A549 (cell line): ENCODE results near the gene VIPAS39. TPM values are rescaled to one million over a fixed set of nuclear protein-coding genes. Genes with fewer than 3 reads are reported as not detected.

Source experiments
- ATAC-seq, 2 experiments: fragments of 200-7000 bp in 1 of 2; fragments of >200 bp in 1 of 2; cut with Nextera tagmentation in 1 of 2; cut with Tn5 transposase in 1 of 2; 3 replicates each; pipeline versions ENCODE4 v1.8.0 to v1.9.1; 2018 to 2020; ENCODE audit warnings: mild to moderate bottlenecking in 1 of 2, moderate library complexity in 1 of 2
- CTCF ChIA-PET: fragments of 300-600 bp; sonication (Branson Sonifier 250); formaldehyde crosslinking; extraction: SDS; loops from one replicate; lab custom pipeline; 2021; ENCODE audit warnings: antibody characterized with exemption, inconsistent platforms; lab: Yijun Ruan, JAX
- POLR2A ChIA-PET: fragments of 350-600 bp; formaldehyde crosslinking; extraction: SDS; loops from one replicate; lab custom pipeline; 2021; ENCODE audit warnings: antibody characterized with exemption, inconsistent platforms; lab: Yijun Ruan, JAX
- DNase-seq, 2 experiments: peaks; one replicate each; pipeline versions ENCODE4 v3.0.0 to v3.0.0-alpha.2; 2011 to 2016; ENCODE audit warnings: low read depth in 1 of 2, low spot score in 1 of 2
- FAIRE-seq: peaks from 2 replicates; lab custom pipeline; 2011; peaks lifted over from hg19 to GRCh38; lab: Jason Lieb, UNC
- H3K27ac ChIP-seq, 2 experiments: fragments of >200 bp; sonication (Bioruptor Twin); formaldehyde crosslinking; 3 replicates each; pipeline ENCODE4 v1.5.1; 2016 to 2017
- H3K4me1 ChIP-seq: fragments of >200 bp; sonication (Bioruptor Twin); formaldehyde crosslinking; 3 replicates; pipeline ENCODE4 v1.6.1; 2016
- H3K4me2 ChIP-seq: fragments of >200 bp; sonication (Bioruptor Twin); formaldehyde crosslinking; 3 replicates; pipeline ENCODE4 v1.6.1; 2016
- H3K4me3 ChIP-seq: fragments of >200 bp; sonication (Bioruptor Twin); formaldehyde crosslinking; 3 replicates; pipeline ENCODE4 v1.5.1; 2016
- H3K9me3 ChIP-seq: fragments of >200 bp; sonication (Bioruptor Twin); formaldehyde crosslinking; 3 replicates; pipeline ENCODE4 v1.6.1; 2016
- CBX8 ChIP-seq: fragments of 200-600 bp; sonication (generic); IDR thresholded peaks from 2 replicates; pipeline ENCODE4 v1.6.1; 2016
- CHD2 ChIP-seq: fragments of 150-350 bp; IDR thresholded peaks from 2 replicates; pipeline ENCODE4 v1.6.1; 2014; ENCODE audit warnings: low read length; ENCODE audit not compliant: partially characterized antibody
- CHD4 ChIP-seq: fragments of 200-600 bp; sonication (generic); IDR thresholded peaks from 2 replicates; pipeline ENCODE4 v1.6.1; 2016; ENCODE audit warnings: antibody characterized with exemption, mild to moderate bottlenecking, borderline replicate concordance
- EHF ChIP-seq: fragments of 250-450 bp; sonication (Bioruptor Pico); IDR thresholded peaks from 2 replicates; pipeline ENCODE4 v1.5.0; 2020; ENCODE audit warnings: mild to moderate bottlenecking
- FOSB ChIP-seq: fragments of 250-450 bp; sonication (Bioruptor Pico); IDR thresholded peaks from 2 replicates; pipeline ENCODE4 v1.5.0; 2020; ENCODE audit warnings: mild to moderate bottlenecking, moderate library complexity
- GATA3 ChIP-seq: IDR thresholded peaks from 2 replicates; pipeline ENCODE4 v1.6.1; 2012; ENCODE audit warnings: borderline replicate concordance
- HDAC2 ChIP-seq: fragments of 200-600 bp; sonication (generic); IDR thresholded peaks from 2 replicates; pipeline ENCODE4 v1.6.1; 2016
- HEYL ChIP-seq: fragments of 250-450 bp; sonication (Bioruptor Pico); IDR thresholded peaks from 2 replicates; pipeline ENCODE4 v1.8.0; 2021; ENCODE audit warnings: mild to moderate bottlenecking, moderate library complexity
- HOXB13 ChIP-seq: fragments of 250-450 bp; sonication (Bioruptor Pico); IDR thresholded peaks from 2 replicates; pipeline ENCODE4 v1.5.0; 2020; ENCODE audit warnings: low read depth, mild to moderate bottlenecking, moderate library complexity
- JUNB ChIP-seq: fragments of >200 bp; sonication (Bioruptor Twin); formaldehyde crosslinking; IDR thresholded peaks from 2 replicates; pipeline ENCODE4 v1.6.1; 2016
- KDM1A ChIP-seq: fragments of 200-600 bp; sonication (generic); IDR thresholded peaks from 2 replicates; pipeline ENCODE4 v1.6.1; 2016; ENCODE audit warnings: low read depth, mild to moderate bottlenecking
- MAZ ChIP-seq: fragments of 150-350 bp; IDR thresholded peaks from 2 replicates; pipeline ENCODE4 v1.6.1; 2014; ENCODE audit warnings: antibody characterized with exemption, low read depth, low read length, borderline replicate concordance
- NFE2L2 ChIP-seq: fragments of 150-350 bp; conservative IDR thresholded peaks from 2 replicates; pipeline ENCODE4 v1.6.1; 2014; ENCODE audit warnings: low read length
- NPAS2 ChIP-seq: fragments of 250-450 bp; sonication (Bioruptor Pico); IDR thresholded peaks from 2 replicates; pipeline ENCODE4 v1.8.0; 2022; ENCODE audit warnings: mild to moderate bottlenecking, moderate library complexity, borderline replicate concordance
- POLR2AphosphoS2 ChIP-seq: conservative IDR thresholded peaks from 2 replicates; pipeline ENCODE4 v1.6.1; 2012; ENCODE audit warnings: low read length, improper control_type of control experiment, inconsistent platforms
- RAD21 ChIP-seq, 2 experiments: fragments of >200 bp in 1 of 2; sonication (Bioruptor Twin) in 1 of 2; formaldehyde crosslinking in 1 of 2; IDR thresholded peaks in 1 of 2; conservative IDR thresholded peaks in 1 of 2; 2 replicates in 1 of 2; 3 replicates in 1 of 2; pipeline ENCODE4 v1.6.1; 2012 to 2018; ENCODE audit warnings: inconsistent platforms in 1 of 2
- RNF2 ChIP-seq: fragments of 200-600 bp; sonication (generic); IDR thresholded peaks from 2 replicates; pipeline ENCODE4 v1.6.1; 2016; ENCODE audit warnings: low read depth, mild to moderate bottlenecking, antibody characterized with exemption, moderate library complexity, borderline replicate concordance
- SMC3 ChIP-seq: fragments of >200 bp; sonication (Bioruptor Twin); formaldehyde crosslinking; IDR thresholded peaks from 3 replicates; pipeline ENCODE4 v1.6.1; 2018; ENCODE audit warnings: inconsistent platforms
- TFCP2L1 ChIP-seq: fragments of 250-450 bp; sonication (Bioruptor Pico); IDR thresholded peaks from 2 replicates; pipeline ENCODE4 v1.5.0; 2021; ENCODE audit warnings: mild to moderate bottlenecking
- WGBS: methylation state at CpG from one replicate; pipeline ENCODE4 v1.1.6; 2017; ENCODE audit errors: missing lambda C conversion rate; 5-methylcytosine and 5-hydroxymethylcytosine counted together
- polyA plus RNA-seq, 4 experiments: library from polyadenylated mRNA; depleted of rRNA in 3 of 4; stranded (reverse); fragments of >200 nt; fragmentation: RNase III in 1 of 4; extraction: RNeasy Plus Mini Kit Qiagen cat#74134 plus additional on column Dnase treatment in 1 of 4; gene quantifications; 2 replicates in 3 of 4; 3 replicates in 1 of 4; pipeline ENCODE4 v1.2.3, GENCODE V29; 2011 to 2017
- TF ChIP-seq, protein P1 (sequence below): IDR thresholded peaks from 2 replicates; pipeline ENCODE4 v1.6.1; 2012
- TF ChIP-seq, protein P2 (sequence below): fragments of 450-650 bp; IDR thresholded peaks from 2 replicates; pipeline ENCODE4 v1.6.1; 2014; ENCODE audit warnings: antibody characterized with exemption
- TF ChIP-seq, protein P3 (sequence below): fragments of 250-450 bp; sonication (Bioruptor Pico); IDR thresholded peaks from 2 replicates; pipeline ENCODE4 v1.5.0; 2020; ENCODE audit warnings: low read depth, mild to moderate bottlenecking, moderate library complexity

VIPAS39 gene
- polyA plus RNA-seq, 2 of the 4 experiments (the other 2 are of a cell fraction) = 14.9 to 35.8 TPM

DNA sequence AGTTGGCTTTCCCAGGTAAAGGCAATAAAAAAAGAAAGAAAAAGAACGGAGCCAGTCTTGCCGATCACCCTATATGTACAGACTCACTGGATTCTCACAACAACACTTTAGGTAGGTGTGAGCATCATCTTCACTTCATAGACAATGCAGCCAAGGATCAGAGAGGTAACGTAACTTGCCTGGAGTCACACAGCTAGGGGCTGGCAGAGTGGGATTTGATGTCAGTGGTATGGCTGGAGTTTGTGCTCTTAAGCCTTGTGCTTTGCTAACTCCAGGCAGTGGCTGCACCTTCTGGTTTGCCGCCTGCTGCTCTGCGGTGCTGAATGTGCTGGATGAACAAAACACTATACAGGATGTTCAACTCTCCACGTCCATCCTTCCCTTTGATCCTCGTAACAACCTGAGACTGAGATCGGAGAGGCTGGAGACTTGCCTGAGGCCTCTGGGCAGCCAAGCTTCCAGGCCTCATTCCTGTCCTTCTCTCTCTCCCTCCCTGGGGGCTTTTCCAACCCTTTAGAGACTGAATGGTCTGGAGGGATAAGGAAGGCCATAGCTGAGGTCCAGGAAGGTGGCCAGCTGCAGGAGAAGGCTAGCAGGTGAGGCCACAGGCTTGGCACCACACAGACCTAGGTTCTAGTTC, 33.1 kb upstream of the VIPAS39 start (continued):
- TF ChIP-seq TFCP2L1 (CRISPR knock-in tag) = no peak

DNA sequence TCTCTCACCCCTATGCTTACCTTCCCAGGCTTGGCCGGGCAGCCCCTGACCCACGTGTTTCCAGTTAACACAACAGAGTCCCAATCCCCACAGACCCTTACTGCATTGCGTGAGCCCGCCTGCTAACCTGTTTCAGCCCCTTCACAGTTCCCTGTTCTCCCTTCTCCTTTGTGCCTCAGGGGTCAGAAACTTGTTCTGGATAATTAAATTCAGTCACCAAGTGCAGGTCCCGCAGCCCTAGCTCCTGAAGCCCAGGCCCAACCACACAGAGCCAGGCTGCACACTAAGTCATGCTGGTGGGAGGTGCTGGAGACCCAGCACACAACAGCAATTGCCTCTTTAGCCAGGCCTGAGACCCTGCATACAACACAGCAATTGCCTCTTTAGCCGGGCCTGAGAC, 31.6 kb upstream of the VIPAS39 start:
- ATAC-seq (no peak), FAIRE-seq (no peak), DNase-seq (no peak)
- Histone ChIP-seq H3K4me3 (no peak overlapping the region), H3K9me3 (no peaks in the 10 kb centered on the region), H3K4me1 (peaks cover 4% of the 10 kb centered on the region; the same call in 1 of the 3 replicates), H3K27ac (no peak overlapping the region), H3K4me2 (no peak overlapping the region)
- TF ChIP-seq JUNB (no peak), CHD4 (no peak), EHF (no peak), RAD21 (conservative IDR thresholded peaks at IDR 0.05 in 1 of 2, IDR thresholded peaks at IDR 0.05 in 1 of 2) (no peak), RNF2 (no peak), HOXB13 (CRISPR knock-in tag) (no peak), GATA3 (no peak), NPAS2 (CRISPR knock-in tag) (no peak), CHD2 (no peak), MAZ (no peak)
- TF ChIP-seq, protein P1, sequence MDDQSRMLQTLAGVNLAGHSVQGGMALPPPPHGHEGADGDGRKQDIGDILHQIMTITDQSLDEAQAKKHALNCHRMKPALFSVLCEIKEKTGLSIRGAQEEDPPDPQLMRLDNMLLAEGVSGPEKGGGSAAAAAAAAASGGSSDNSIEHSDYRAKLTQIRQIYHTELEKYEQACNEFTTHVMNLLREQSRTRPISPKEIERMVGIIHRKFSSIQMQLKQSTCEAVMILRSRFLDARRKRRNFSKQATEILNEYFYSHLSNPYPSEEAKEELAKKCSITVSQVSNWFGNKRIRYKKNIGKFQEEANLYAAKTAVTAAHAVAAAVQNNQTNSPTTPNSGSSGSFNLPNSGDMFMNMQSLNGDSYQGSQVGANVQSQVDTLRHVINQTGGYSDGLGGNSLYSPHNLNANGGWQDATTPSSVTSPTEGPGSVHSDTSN = no peak
- TF ChIP-seq, protein P2, sequence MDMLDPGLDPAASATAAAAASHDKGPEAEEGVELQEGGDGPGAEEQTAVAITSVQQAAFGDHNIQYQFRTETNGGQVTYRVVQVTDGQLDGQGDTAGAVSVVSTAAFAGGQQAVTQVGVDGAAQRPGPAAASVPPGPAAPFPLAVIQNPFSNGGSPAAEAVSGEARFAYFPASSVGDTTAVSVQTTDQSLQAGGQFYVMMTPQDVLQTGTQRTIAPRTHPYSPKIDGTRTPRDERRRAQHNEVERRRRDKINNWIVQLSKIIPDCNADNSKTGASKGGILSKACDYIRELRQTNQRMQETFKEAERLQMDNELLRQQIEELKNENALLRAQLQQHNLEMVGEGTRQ = no peak
- TF ChIP-seq, protein P3, sequence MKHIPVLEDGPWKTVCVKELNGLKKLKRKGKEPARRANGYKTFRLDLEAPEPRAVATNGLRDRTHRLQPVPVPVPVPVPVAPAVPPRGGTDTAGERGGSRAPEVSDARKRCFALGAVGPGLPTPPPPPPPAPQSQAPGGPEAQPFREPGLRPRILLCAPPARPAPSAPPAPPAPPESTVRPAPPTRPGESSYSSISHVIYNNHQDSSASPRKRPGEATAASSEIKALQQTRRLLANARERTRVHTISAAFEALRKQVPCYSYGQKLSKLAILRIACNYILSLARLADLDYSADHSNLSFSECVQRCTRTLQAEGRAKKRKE (CRISPR knock-in tag) = no peak
- ChIA-PET POLR2A (no interaction called here), CTCF (interaction anchor here (0.7 to 1.6 kb wide), 5 partner anchors 9 to 64 kb away, joined by 3 to 5 read pairs (median 3); partner anchors contain the start of gene ISM2)
- WGBS = 68% methylated on average over 6 of the region's 6 CpGs

DNA sequence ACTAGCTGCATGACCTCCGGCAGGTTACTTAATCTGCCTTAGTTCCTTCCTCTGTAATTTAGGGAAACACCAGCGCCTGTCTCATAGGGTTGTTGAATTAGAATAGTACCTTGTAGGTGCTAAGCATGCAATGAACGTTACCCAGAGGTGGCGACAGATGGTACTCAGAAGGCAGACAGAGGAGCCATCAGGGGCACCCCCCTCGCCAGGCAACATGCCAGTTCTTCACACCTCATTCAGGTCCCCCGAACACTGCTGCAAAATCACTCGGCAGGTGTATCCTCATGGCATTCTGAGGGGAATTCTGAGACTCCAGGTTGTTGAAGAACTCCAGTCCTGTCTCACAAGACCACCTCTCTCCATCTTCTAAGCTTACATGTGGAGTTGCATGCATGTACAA, 31.2 kb upstream of the VIPAS39 start:
- Histone ChIP-seq H3K9me3 (no peaks in the 10 kb centered on the region), H3K27ac (no peak overlapping the region), H3K4me2 (no peak overlapping the region), H3K4me1 (peaks cover 4% of the 10 kb centered on the region; the same call in 1 of the 3 replicates), H3K4me3 (no peak overlapping the region)
- ATAC-seq = no peak
- ChIA-PET CTCF (interaction anchor here (1.0 to 1.6 kb wide), 4 partner anchors 10 to 64 kb away, joined by 3 to 5 read pairs (median 3); partner anchors contain the start of gene ISM2), POLR2A (no interaction called here)
- FAIRE-seq = no peak
- no peak for DNase-seq
- no peak for TF ChIP-seq JUNB
- TF ChIP-seq SMC3 = no peak
- TF ChIP-seq CBX8 = no peak
- no peak for TF ChIP-seq KDM1A
- no peak for TF ChIP-seq HEYL (CRISPR knock-in tag)
- no peak for TF ChIP-seq CHD2
- TF ChIP-seq HDAC2 = no peak
- TF ChIP-seq EHF = no peak
- no peak for TF ChIP-seq NFE2L2
- TF ChIP-seq GATA3 = no peak
- TF ChIP-seq POLR2AphosphoS2 = no peak
- no peak for TF ChIP-seq FOSB (CRISPR knock-in tag)
- 57% methylated on average over 7 of the region's 7 CpGs for WGBS
